ENCODE results near the gene SUMO3. TPM values are rescaled to one million over a fixed set of nuclear protein-coding genes. Genes with fewer than 3 reads are reported as not detected.

SUMO3 gene
- total and polyA plus RNA-seq, 10 of the 15 experiments (the other 5 are each of a cell fraction or from before 2014, with no cell fraction given), result 14.3 to 164 (median 89.9) TPM

DNA sequence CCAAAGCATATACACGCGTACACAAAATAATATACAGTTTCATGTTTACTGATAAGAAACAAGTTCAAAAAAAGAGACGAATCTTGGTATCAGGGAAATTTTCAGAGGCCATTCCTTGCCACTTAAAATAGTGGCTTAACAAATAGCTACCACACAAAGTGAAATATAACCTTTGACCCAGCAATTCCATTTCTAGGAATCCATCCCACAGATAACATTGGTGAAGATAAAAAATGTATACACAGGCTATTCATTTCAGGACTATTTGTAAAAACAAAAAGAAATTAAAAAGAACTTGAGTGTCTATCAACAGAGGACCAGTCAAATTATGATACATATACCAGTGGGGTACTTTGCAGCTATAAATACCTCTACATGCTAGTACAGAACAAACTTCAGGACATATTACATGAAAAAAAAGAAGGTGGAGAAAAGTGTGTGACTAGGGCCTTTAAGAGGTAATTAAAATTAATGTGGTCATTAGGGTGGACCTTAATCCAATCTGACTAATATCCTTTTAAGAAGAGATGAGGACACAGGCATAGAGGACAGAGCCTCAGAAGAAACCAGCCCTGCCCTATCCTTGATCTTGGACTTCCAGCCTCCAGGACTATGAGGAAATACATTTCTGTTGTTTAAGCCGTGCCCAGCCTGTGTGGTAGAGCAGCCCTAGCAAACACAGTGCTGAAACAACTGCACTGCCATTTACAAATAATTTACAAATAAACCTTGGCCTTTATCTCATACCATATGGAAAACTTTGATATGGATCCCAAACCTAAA is 24.1 kb downstream of the SUMO3 start:
- H3K9ac ChIP-seq (ENCODE audit: control insufficient read depth, insufficient read depth, low read length), result no peak overlapping the region
- in situ Hi-C loops (cut with MboI), result loop anchor here (5.0 kb wide), 1 partner anchor 286 kb away; no protein-coding TSS in a partner anchor
- TF ChIP-seq, protein P1, sequence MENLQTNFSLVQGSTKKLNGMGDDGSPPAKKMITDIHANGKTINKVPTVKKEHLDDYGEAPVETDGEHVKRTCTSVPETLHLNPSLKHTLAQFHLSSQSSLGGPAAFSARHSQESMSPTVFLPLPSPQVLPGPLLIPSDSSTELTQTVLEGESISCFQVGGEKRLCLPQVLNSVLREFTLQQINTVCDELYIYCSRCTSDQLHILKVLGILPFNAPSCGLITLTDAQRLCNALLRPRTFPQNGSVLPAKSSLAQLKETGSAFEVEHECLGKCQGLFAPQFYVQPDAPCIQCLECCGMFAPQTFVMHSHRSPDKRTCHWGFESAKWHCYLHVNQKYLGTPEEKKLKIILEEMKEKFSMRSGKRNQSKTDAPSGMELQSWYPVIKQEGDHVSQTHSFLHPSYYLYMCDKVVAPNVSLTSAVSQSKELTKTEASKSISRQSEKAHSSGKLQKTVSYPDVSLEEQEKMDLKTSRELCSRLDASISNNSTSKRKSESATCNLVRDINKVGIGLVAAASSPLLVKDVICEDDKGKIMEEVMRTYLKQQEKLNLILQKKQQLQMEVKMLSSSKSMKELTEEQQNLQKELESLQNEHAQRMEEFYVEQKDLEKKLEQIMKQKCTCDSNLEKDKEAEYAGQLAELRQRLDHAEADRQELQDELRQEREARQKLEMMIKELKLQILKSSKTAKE (IDR thresholded peaks at IDR 0.05; ENCODE audit: low read depth, poor library complexity, severe bottlenecking), result no peak
- TF ChIP-seq TCF12 (IDR thresholded peaks at IDR 0.05; ENCODE audit: low read depth, low read length), result no peak
- TF ChIP-seq STAT1 (conservative IDR thresholded peaks at IDR 0.05), result no peak
- TF ChIP-seq, protein P2, sequence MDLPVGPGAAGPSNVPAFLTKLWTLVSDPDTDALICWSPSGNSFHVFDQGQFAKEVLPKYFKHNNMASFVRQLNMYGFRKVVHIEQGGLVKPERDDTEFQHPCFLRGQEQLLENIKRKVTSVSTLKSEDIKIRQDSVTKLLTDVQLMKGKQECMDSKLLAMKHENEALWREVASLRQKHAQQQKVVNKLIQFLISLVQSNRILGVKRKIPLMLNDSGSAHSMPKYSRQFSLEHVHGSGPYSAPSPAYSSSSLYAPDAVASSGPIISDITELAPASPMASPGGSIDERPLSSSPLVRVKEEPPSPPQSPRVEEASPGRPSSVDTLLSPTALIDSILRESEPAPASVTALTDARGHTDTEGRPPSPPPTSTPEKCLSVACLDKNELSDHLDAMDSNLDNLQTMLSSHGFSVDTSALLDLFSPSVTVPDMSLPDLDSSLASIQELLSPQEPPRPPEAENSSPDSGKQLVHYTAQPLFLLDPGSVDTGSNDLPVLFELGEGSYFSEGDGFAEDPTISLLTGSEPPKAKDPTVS (IDR thresholded peaks at IDR 0.05; ENCODE audit: low read depth, low read length), result no peak
- no peak for TF ChIP-seq ZNF384 (IDR thresholded peaks at IDR 0.05; ENCODE audit: borderline replicate concordance, low read depth, low read length)
- no peak for TF ChIP-seq ESRRA (IDR thresholded peaks at IDR 0.05; ENCODE audit: low read length)
- no peak for TF ChIP-seq MYB (IDR thresholded peaks at IDR 0.05; ENCODE audit: borderline replicate concordance, low read depth, low read length)
- no peak for TF ChIP-seq NFYA (IDR thresholded peaks at IDR 0.05; ENCODE audit: borderline replicate concordance, low read depth, low read length)
- no peak for TF ChIP-seq JUNB (IDR thresholded peaks at IDR 0.05)
- TF ChIP-seq EED (IDR thresholded peaks at IDR 0.05; ENCODE audit: low read depth), result no peak
- TF ChIP-seq, protein P3, sequence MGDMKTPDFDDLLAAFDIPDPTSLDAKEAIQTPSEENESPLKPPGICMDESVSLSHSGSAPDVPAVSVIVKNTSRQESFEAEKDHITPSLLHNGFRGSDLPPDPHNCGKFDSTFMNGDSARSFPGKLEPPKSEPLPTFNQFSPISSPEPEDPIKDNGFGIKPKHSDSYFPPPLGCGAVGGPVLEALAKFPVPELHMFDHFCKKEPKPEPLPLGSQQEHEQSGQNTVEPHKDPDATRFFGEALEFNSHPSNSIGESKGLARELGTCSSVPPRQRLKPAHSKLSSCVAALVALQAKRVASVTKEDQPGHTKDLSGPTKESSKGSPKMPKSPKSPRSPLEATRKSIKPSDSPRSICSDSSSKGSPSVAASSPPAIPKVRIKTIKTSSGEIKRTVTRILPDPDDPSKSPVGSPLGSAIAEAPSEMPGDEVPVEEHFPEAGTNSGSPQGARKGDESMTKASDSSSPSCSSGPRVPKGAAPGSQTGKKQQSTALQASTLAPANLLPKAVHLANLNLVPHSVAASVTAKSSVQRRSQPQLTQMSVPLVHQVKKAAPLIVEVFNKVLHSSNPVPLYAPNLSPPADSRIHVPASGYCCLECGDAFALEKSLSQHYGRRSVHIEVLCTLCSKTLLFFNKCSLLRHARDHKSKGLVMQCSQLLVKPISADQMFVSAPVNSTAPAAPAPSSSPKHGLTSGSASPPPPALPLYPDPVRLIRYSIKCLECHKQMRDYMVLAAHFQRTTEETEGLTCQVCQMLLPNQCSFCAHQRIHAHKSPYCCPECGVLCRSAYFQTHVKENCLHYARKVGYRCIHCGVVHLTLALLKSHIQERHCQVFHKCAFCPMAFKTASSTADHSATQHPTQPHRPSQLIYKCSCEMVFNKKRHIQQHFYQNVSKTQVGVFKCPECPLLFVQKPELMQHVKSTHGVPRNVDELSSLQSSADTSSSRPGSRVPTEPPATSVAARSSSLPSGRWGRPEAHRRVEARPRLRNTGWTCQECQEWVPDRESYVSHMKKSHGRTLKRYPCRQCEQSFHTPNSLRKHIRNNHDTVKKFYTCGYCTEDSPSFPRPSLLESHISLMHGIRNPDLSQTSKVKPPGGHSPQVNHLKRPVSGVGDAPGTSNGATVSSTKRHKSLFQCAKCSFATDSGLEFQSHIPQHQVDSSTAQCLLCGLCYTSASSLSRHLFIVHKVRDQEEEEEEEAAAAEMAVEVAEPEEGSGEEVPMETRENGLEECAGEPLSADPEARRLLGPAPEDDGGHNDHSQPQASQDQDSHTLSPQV (IDR thresholded peaks at IDR 0.05), result no peak
- TF ChIP-seq IKZF2 (IDR thresholded peaks at IDR 0.05), result no peak
- no peak for TF ChIP-seq IRF4 (IDR thresholded peaks at IDR 0.05; ENCODE audit: low read depth, low read length)
- no peak for TF ChIP-seq ZNF207 (IDR thresholded peaks at IDR 0.05; ENCODE audit: borderline replicate concordance)
- TF ChIP-seq EGR1 (IDR thresholded peaks at IDR 0.05; ENCODE audit: borderline replicate concordance in 1 of 2, low read depth in 2 of 2, low read length in 2 of 2), result no peak
- no peak for TF ChIP-seq PML (IDR thresholded peaks at IDR 0.05; ENCODE audit: low read length)

More for the DNA sequence above, 24.1 kb downstream of the SUMO3 start:
- peak overlapping the region; percentile 41; the same call in 1 of the 2 replicates for H3K4me2 ChIP-seq (ENCODE audit: control insufficient read depth, insufficient read depth)
- intact Hi-C loops (cut with micrococcal nuclease; ENCODE audit: unreplicated experiment), result loop anchor here (1.0 kb wide), 1 partner anchor 283 kb away; no protein-coding TSS in a partner anchor
- ChIA-PET RAD21 (ENCODE audit: unreplicated experiment) (interaction anchor here (0.6 to 2.7 kb wide), 21 partner anchors 8 to 780 kb away, joined by 3 to 17 read pairs (median 4); partner anchors contain the start of genes SUMO3 and UBE2G2), CTCF (interaction anchor here (0.7 to 3.2 kb wide), 46 partner anchors 8 to 780 kb away, joined by 3 to 37 read pairs (median 4); partner anchors contain the start of genes CFAP410, PTTG1IP, TSPEAR and UBE2G2), POLR2A (interaction anchor here (0.6 to 1.4 kb wide), 3 partner anchors 81 to 133 kb away, joined by 4 to 6 read pairs (median 4); no protein-coding TSS in a partner anchor), SMC1A (ENCODE audit: uncharacterized antibody, unreplicated experiment) (interaction anchor here (0.8 to 1.6 kb wide), 18 partner anchors 10 to 314 kb away, joined by 3 to 14 read pairs (median 4); partner anchors contain the start of gene PTTG1IP)
- DNase-seq (ENCODE audit: low read depth, low spot score), result no peak
- H3K4me1 ChIP-seq (ENCODE audit: control insufficient read depth, insufficient read depth, low read length), result peaks cover 19% of the 10 kb centered on the region
- no peak overlapping the region for H3K4me3 ChIP-seq
- no peak overlapping the region for H2AFZ ChIP-seq (ENCODE audit: control insufficient read depth, low read depth, low read length)
- H3K36me3 ChIP-seq (ENCODE audit: control insufficient read depth in 2 of 2, insufficient read depth in 2 of 2, low read length in 1 of 2), result peaks cover 5 to 8% of the 10 kb centered on the region in 2 experiments; a peak in 3 of 4 replicates
- no peaks in the 10 kb centered on the region for H4K20me1 ChIP-seq (ENCODE audit: control insufficient read depth, insufficient read depth)
- no peaks in the 10 kb centered on the region for H3K9me3 ChIP-seq (replicated peaks; ENCODE audit: control insufficient read depth, insufficient read depth, low read length)
- 17% methylated on average over 4 of the region's 4 CpGs for WGBS (ENCODE audit: insufficient coverage, insufficient replicate concordance, low lambda C conversion rate, missing lambda C conversion rate)
- H3K27ac ChIP-seq (ENCODE audit: control insufficient read depth, insufficient read depth), result no peak overlapping the region
- peak; percentile 12 for ATAC-seq
- H3K27me3 ChIP-seq (replicated peaks in 1 of 2; ENCODE audit: control insufficient read depth in 2 of 2, insufficient read depth in 2 of 2, low read length in 1 of 2), result no peaks in the 10 kb centered on the region
- no TSS peak for BruUV-seq (replicated peaks)
- H3K79me2 ChIP-seq (ENCODE audit: control insufficient read depth, insufficient read depth, low read length), result peaks cover 56% of the 10 kb centered on the region
- no peak for FAIRE-seq
